HepG2 (cell line): ENCODE data around the gene BOD1L1. TPM values are rescaled to one million over a fixed set of nuclear protein-coding genes. Genes with fewer than 3 reads are reported as not detected.

Experiments
- BORCS8-MEF2B ChIP-seq: sonication (generic); formaldehyde crosslinking; IDR thresholded peaks from 2 replicates; pipeline ENCODE4 v1.8.0; 2022; ENCODE audit warnings: mild to moderate bottlenecking, missing genetic modification reagents
- CCDC6 ChIP-seq: sonication (generic); formaldehyde crosslinking; IDR thresholded peaks from 2 replicates; pipeline ENCODE4 v1.8.1; 2022; ENCODE audit warnings: mild to moderate bottlenecking, missing genetic modification reagents, moderate library complexity
- CREB1 ChIP-seq, 2 experiments: fragments of 450-650 bp in 1 of 2; IDR thresholded peaks; 2 replicates each; pipeline ENCODE4 v1.6.1; 2016 to 2017; ENCODE audit warnings: control low read depth in 1 of 2, mild to moderate bottlenecking in 1 of 2, missing compliant biosample characterization in 1 of 2, missing genetic modification characterization in 1 of 2
- GABPB1 ChIP-seq: IDR thresholded peaks from 2 replicates; pipeline ENCODE4 v1.6.1; 2016; ENCODE audit warnings: mild to moderate bottlenecking, missing genetic modification reagents, moderate library complexity, missing compliant biosample characterization
- GATAD2A ChIP-seq: IDR thresholded peaks from 2 replicates; pipeline ENCODE4 v1.6.1; 2016
- HMG20B ChIP-seq: conservative IDR thresholded peaks from 2 replicates; pipeline ENCODE4 v1.6.1; 2016; ENCODE audit warnings: missing genetic modification reagents, missing compliant biosample characterization
- NRL ChIP-seq: sonication (generic); formaldehyde crosslinking; IDR thresholded peaks from 2 replicates; pipeline ENCODE4 v1.5.0; 2020; ENCODE audit warnings: missing genetic modification reagents, mild to moderate bottlenecking, moderate library complexity, borderline replicate concordance
- SP4 ChIP-seq: sonication (generic); formaldehyde crosslinking; IDR thresholded peaks from 2 replicates; pipeline ENCODE4 v1.8.1; 2023; ENCODE audit warnings: mild to moderate bottlenecking, missing genetic modification reagents
- SP5 ChIP-seq: IDR thresholded peaks from 2 replicates; pipeline ENCODE4 v1.6.1; 2016; ENCODE audit warnings: low read depth, borderline replicate concordance
- ZNF547 ChIP-seq: sonication (generic); formaldehyde crosslinking; IDR thresholded peaks from 2 replicates; pipeline ENCODE4 v1.5.1; 2020; ENCODE audit warnings: mild to moderate bottlenecking, missing genetic modification reagents
- ZNF652 ChIP-seq: IDR thresholded peaks from 2 replicates; pipeline ENCODE4 v1.6.1; 2016; ENCODE audit warnings: low read depth, borderline replicate concordance
- polyA plus RNA-seq, 8 experiments: library from polyadenylated mRNA; depleted of rRNA in 3 of 8; stranded (reverse) in 7 of 8; unstranded in 1 of 8; fragments of >200 nt; fragmentation: Illumina TruSeq in 4 of 8; extraction: Trizol in 4 of 8; gene quantifications; 2 replicates each; pipeline versions ENCODE4 v1.2.1 to v1.2.3, GENCODE V29; 2011 to 2016; ENCODE audit warnings: low read depth in 4 of 8, missing spikeins in 1 of 8, mixed read lengths in 1 of 8; ENCODE audit not compliant: insufficient read depth in 1 of 8
- total RNA-seq, 5 experiments: library from RNA; depleted of rRNA; stranded (reverse); fragments of >200 nt; fragmentation: Illumina TruSeq; extraction: Trizol; gene quantifications; 2 replicates each; pipeline ENCODE4 v1.2.3, GENCODE V29; 2016; ENCODE audit warnings: low read depth in 1 of 5
- TF ChIP-seq, protein P1 (sequence below): sonication (generic); formaldehyde crosslinking; IDR thresholded peaks from 2 replicates; pipeline ENCODE4 v1.4.0; 2020; ENCODE audit warnings: mild to moderate bottlenecking, missing genetic modification reagents
- TF ChIP-seq, protein P2 (sequence below): sonication (generic); formaldehyde crosslinking; IDR thresholded peaks from 2 replicates; pipeline ENCODE4 v1.5.1; 2020; ENCODE audit warnings: mild to moderate bottlenecking, missing genetic modification reagents
- TF ChIP-seq, protein P3 (sequence below): sonication (generic); formaldehyde crosslinking; conservative IDR thresholded peaks from 2 replicates; pipeline ENCODE4 v1.4.0; 2020; ENCODE audit warnings: missing genetic modification reagents
- TF ChIP-seq, protein P4 (sequence below): sonication (generic); formaldehyde crosslinking; IDR thresholded peaks from 2 replicates; pipeline ENCODE4 v1.4.0; 2020; ENCODE audit warnings: missing genetic modification reagents
- TF ChIP-seq, protein P5 (sequence below): sonication (generic); formaldehyde crosslinking; IDR thresholded peaks from 2 replicates; pipeline ENCODE4 v1.5.0; 2020; ENCODE audit warnings: missing genetic modification reagents, mild to moderate bottlenecking, borderline replicate concordance
- TF ChIP-seq, protein P6 (sequence below): IDR thresholded peaks from 2 replicates; pipeline ENCODE4 v1.6.1; 2016; ENCODE audit warnings: control low read depth

Gene BOD1L1
- total and polyA plus RNA-seq, 2 of the 13 experiments (the other 11 are each of a cell fraction or from before 2014, with no cell fraction given) = 11.7 to 17.9 TPM

DNA sequence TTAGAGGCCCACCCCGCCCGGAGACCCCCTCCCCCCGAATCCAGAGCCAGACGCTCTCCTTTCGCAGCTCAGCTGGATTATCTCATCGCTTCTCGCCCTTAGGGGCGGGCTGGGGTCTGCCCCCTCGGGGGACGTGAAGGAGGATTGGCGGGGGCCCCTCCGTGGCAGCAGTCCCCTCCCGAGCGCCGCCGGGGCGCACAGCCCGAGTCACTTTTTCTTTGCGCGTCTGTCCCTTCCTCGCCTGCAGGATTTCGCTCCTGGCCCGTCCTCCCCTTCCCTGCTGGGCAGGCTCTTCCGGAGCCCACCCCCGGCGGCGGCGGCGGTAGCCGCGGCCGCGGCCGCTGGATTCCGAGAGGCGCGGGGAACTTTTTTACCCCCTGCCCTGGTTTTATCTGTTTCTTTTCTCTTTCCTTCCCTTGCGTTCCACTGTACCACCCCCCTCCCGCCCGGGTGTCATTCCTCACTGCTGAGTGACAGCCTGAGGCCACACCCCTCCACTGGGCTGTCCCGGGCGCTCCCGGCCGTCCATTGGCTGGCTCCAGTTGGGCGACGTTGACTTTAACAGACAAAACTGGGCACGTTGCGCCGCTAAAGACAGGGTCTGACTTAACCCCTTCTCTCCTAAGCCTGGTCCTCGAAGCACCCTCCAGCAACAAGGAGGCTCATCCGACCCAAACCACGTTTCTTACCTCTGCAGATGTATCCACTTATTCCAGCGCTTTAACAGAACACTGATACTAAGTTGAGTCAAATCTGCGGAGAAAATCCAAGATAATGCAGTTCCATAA lies 82.7 kb downstream of the BOD1L1 start (continued):
- TF ChIP-seq, protein P1, sequence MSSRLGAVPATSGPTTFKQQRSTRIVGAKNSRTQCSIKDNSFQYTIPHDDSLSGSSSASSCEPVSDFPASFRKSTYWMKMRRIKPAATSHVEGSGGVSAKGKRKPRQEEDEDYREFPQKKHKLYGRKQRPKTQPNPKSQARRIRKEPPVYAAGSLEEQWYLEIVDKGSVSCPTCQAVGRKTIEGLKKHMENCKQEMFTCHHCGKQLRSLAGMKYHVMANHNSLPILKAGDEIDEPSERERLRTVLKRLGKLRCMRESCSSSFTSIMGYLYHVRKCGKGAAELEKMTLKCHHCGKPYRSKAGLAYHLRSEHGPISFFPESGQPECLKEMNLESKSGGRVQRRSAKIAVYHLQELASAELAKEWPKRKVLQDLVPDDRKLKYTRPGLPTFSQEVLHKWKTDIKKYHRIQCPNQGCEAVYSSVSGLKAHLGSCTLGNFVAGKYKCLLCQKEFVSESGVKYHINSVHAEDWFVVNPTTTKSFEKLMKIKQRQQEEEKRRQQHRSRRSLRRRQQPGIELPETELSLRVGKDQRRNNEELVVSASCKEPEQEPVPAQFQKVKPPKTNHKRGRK (CRISPR knock-in tag) = no peak
- TF ChIP-seq, protein P2, sequence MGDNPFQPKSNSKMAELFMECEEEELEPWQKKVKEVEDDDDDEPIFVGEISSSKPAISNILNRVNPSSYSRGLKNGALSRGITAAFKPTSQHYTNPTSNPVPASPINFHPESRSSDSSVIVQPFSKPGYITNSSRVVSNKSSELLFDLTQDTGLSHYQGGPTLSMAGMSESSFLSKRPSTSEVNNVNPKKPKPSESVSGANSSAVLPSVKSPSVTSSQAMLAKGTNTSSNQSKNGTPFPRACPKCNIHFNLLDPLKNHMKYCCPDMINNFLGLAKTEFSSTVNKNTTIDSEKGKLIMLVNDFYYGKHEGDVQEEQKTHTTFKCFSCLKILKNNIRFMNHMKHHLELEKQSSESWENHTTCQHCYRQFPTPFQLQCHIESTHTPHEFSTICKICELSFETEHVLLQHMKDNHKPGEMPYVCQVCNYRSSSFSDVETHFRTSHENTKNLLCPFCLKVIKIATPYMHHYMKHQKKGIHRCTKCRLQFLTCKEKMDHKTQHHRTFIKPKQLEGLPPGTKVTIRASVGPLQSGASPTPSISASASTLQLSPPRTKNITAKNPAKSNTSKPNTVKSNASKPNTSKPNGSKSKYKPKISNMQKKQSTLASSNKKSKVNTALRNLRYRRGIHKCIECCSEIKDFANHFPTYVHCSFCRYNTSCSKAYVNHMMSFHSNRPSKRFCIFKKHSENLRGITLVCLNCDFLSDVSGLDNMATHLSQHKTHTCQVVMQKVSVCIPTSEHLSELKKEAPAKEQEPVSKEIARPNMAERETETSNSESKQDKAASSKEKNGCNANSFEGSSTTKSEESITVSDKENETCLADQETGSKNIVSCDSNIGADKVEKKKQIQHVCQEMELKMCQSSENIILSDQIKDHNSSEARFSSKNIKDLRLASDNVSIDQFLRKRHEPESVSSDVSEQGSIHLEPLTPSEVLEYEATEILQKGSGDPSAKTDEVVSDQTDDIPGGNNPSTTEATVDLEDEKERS (CRISPR knock-in tag) = 0 out of 2 replicates have a peak, but pooled peaks have one; percentile 34
- TF ChIP-seq ZNF652 (CRISPR knock-in tag) (peak; percentile 97), CREB1 (IDR thresholded peaks at IDR 0.05) (no peak), CREB1 (CRISPR knock-in tag; IDR thresholded peaks at IDR 0.05) (peak; percentile 40; the same call in 1 of the 2 replicates), SP5 (peak; percentile 45; the same call in 1 of the 2 replicates), NRL (CRISPR knock-in tag) (0 out of 2 replicates have a peak, but pooled peaks have one; percentile 15), BORCS8-MEF2B (CRISPR knock-in tag) (peak; percentile 65), ZNF547 (CRISPR knock-in tag) (peak; percentile 55; the same call in 1 of the 2 replicates), CCDC6 (0 out of 2 replicates have a peak, but pooled peaks have one; percentile 28), GABPB1 (peak; percentile 56), HMG20B (CRISPR knock-in tag) (no peak), GATAD2A (peak; percentile 24; the same call in 1 of the 2 replicates), SP4 (peak; percentile 70)
- TF ChIP-seq, protein P3, sequence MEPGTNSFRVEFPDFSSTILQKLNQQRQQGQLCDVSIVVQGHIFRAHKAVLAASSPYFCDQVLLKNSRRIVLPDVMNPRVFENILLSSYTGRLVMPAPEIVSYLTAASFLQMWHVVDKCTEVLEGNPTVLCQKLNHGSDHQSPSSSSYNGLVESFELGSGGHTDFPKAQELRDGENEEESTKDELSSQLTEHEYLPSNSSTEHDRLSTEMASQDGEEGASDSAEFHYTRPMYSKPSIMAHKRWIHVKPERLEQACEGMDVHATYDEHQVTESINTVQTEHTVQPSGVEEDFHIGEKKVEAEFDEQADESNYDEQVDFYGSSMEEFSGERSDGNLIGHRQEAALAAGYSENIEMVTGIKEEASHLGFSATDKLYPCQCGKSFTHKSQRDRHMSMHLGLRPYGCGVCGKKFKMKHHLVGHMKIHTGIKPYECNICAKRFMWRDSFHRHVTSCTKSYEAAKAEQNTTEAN (CRISPR knock-in tag) = no peak
- TF ChIP-seq, protein P4, sequence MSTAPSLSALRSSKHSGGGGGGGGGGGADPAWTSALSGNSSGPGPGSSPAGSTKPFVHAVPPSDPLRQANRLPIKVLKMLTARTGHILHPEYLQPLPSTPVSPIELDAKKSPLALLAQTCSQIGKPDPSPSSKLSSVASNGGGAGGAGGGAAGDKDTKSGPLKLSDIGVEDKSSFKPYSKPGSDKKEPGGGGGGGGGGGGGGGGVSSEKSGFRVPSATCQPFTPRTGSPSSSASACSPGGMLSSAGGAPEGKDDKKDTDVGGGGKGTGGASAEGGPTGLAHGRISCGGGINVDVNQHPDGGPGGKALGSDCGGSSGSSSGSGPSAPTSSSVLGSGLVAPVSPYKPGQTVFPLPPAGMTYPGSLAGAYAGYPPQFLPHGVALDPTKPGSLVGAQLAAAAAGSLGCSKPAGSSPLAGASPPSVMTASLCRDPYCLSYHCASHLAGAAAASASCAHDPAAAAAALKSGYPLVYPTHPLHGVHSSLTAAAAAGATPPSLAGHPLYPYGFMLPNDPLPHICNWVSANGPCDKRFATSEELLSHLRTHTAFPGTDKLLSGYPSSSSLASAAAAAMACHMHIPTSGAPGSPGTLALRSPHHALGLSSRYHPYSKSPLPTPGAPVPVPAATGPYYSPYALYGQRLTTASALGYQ (CRISPR knock-in tag) = no peak
- TF ChIP-seq, protein P5, sequence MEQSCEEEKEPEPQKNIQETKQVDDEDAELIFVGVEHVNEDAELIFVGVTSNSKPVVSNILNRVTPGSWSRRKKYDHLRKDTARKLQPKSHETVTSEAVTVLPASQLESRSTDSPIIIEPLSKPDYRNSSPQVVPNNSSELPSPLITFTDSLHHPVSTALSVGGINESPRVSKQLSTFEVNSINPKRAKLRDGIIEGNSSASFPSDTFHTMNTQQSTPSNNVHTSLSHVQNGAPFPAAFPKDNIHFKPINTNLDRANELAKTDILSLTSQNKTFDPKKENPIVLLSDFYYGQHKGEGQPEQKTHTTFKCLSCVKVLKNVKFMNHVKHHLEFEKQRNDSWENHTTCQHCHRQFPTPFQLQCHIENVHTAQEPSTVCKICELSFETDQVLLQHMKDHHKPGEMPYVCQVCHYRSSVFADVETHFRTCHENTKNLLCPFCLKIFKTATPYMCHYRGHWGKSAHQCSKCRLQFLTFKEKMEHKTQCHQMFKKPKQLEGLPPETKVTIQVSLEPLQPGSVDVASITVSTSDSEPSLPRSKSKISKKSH (CRISPR knock-in tag) = peak; percentile 62; the same call in 1 of the 2 replicates
- TF ChIP-seq, protein P6, sequence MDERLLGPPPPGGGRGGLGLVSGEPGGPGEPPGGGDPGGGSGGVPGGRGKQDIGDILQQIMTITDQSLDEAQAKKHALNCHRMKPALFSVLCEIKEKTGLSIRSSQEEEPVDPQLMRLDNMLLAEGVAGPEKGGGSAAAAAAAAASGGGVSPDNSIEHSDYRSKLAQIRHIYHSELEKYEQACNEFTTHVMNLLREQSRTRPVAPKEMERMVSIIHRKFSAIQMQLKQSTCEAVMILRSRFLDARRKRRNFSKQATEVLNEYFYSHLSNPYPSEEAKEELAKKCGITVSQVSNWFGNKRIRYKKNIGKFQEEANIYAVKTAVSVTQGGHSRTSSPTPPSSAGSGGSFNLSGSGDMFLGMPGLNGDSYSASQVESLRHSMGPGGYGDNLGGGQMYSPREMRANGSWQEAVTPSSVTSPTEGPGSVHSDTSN (CRISPR knock-in tag) = peak; percentile 85
